Activated T-helper 17 cell treated with anti-CD3 and anti-CD28 coated beads, Interleukin-2, amount 50 U/mL, for 72 hours (primary cell): ENCODE results near the gene OR2M7. TPM values are rescaled to one million over a fixed set of nuclear protein-coding genes. Genes with fewer than 3 reads are reported as not detected.

Experiments
- total RNA-seq, 2 donors: library from RNA; stranded (reverse); gene quantifications; one replicate each; pipeline ENCODE4 v1.2.3, GENCODE V29; 2022

The OR2M7 gene
- total RNA-seq, 2 donors from 2014 or later, result not detected

Other genes with a start within 250 kb of the OR2M7 start
- gene OR2L13, start 229.4 kb downstream of the OR2M7 start, total RNA-seq, result not detected
- gene OR2M5, start 179.4 kb downstream of the OR2M7 start, total RNA-seq, result not detected
- not detected for gene OR2M2, start 149.7 kb downstream of the OR2M7 start, total RNA-seq
- gene OR2M3, start 127.3 kb downstream of the OR2M7 start, total RNA-seq, result not detected
- not detected for gene OR2M4, start 93.2 kb downstream of the OR2M7 start, total RNA-seq
- gene OR2T33, start 46.6 kb downstream of the OR2M7 start, total RNA-seq, result not detected
- not detected for gene OR2T12, start 21.1 kb downstream of the OR2M7 start, total RNA-seq
- gene OR14C36, start 24.2 kb upstream of the OR2M7 start, total RNA-seq, result not detected
- gene OR2T4, start 37.1 kb upstream of the OR2M7 start, total RNA-seq, result not detected
- gene OR2T6, start 51.2 kb upstream of the OR2M7 start, total RNA-seq, result not detected
- not detected for gene OR2T1, start 78.5 kb upstream of the OR2M7 start, total RNA-seq
- gene OR2T2, start 121.1 kb upstream of the OR2M7 start, total RNA-seq, result not detected
- not detected for gene OR2T3, start 148.8 kb upstream of the OR2M7 start, total RNA-seq
- gene OR2T5, start 164.0 kb upstream of the OR2M7 start, total RNA-seq, result not detected
- gene OR2G6, start 183.5 kb upstream of the OR2M7 start, total RNA-seq, result not detected
- gene OR2T29, start 238.2 kb upstream of the OR2M7 start, total RNA-seq, result not detected